Nephron progenitor cell (in vitro differentiated cells): ENCODE data around the gene PRAMEF9.

Source experiments
- DNase-seq: peaks from one replicate; pipeline ENCODE4 v3.0.0; 2021
- H3K27ac Mint-ChIP-seq: 2 replicates; pipeline ENCODE4 v1.8.0; 2021; ENCODE audit warnings: mild to moderate bottlenecking, moderate library complexity, mixed read lengths
- H3K27me3 Mint-ChIP-seq: 2 replicates; pipeline ENCODE4 v1.8.0; 2021; ENCODE audit warnings: mild to moderate bottlenecking, low read depth, mixed read lengths; ENCODE audit not compliant: poor library complexity
- H3K36me3 Mint-ChIP-seq: 2 replicates; pipeline ENCODE4 v1.8.0; 2021; ENCODE audit warnings: low read depth, mixed read lengths
- H3K4me1 Mint-ChIP-seq: 2 replicates; pipeline ENCODE4 v1.8.0; 2021; ENCODE audit warnings: mixed read lengths
- H3K4me3 Mint-ChIP-seq: 2 replicates; pipeline ENCODE4 v1.8.0; 2021; ENCODE audit warnings: mild to moderate bottlenecking, moderate library complexity, mixed read lengths
- H3K9me3 Mint-ChIP-seq: 2 replicates; pipeline ENCODE4 v1.8.0; 2021; ENCODE audit warnings: mild to moderate bottlenecking, moderate library complexity, mixed read lengths
- TF ChIP-seq, protein P1 (sequence below): fragments of 200-600 bp; sonication (generic); IDR thresholded peaks from 2 replicates; pipeline ENCODE4 v1.5.0; 2021; ENCODE audit warnings: antibody characterized with exemption

Gene PRAMEF9

DNA sequence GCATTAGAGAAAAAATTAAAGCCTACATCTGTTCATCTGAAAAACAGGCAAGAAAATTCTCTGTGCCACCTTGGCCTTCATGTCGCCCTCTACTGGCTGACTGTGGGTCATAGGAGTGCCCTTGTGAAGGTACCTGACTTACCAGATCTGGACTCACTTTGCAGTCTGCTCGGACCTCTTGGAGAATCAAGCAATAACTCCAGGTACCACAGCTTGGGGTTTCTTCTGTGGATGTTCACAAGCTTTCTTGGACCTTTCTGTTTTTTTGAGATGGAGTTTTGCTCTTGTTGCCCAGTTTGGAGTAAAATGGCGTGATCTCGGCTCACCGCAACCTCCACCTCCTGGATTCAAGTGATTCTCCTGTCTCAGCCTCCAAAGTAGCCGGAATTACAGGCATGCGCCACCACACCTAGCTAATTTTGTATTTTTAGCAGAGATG lies 56.7 kb downstream of the PRAMEF9 start:
- H3K4me1 Mint-ChIP-seq, result no peaks in the 10 kb centered on the region
- no peak overlapping the region for H3K27ac Mint-ChIP-seq
- peaks cover 6% of the 10 kb centered on the region for H3K27me3 Mint-ChIP-seq
- TF ChIP-seq, protein P1, sequence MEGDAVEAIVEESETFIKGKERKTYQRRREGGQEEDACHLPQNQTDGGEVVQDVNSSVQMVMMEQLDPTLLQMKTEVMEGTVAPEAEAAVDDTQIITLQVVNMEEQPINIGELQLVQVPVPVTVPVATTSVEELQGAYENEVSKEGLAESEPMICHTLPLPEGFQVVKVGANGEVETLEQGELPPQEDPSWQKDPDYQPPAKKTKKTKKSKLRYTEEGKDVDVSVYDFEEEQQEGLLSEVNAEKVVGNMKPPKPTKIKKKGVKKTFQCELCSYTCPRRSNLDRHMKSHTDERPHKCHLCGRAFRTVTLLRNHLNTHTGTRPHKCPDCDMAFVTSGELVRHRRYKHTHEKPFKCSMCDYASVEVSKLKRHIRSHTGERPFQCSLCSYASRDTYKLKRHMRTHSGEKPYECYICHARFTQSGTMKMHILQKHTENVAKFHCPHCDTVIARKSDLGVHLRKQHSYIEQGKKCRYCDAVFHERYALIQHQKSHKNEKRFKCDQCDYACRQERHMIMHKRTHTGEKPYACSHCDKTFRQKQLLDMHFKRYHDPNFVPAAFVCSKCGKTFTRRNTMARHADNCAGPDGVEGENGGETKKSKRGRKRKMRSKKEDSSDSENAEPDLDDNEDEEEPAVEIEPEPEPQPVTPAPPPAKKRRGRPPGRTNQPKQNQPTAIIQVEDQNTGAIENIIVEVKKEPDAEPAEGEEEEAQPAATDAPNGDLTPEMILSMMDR, result no peak
- H3K4me3 Mint-ChIP-seq, result no peak overlapping the region
- H3K36me3 Mint-ChIP-seq, result peaks cover 4% of the 10 kb centered on the region
- H3K9me3 Mint-ChIP-seq, result peaks cover 80% of the 10 kb centered on the region
- no peak for DNase-seq
